ENCODE measurements around the gene CCDC9B. TPM values are rescaled to one million over a fixed set of nuclear protein-coding genes. Genes with fewer than 3 reads are reported as not detected.

Gene CCDC9B
- total and polyA plus RNA-seq, 7 donors = 14.5 to 161 (median 87.0) TPM

- no peak overlapping the region for H3K27ac ChIP-seq
- no peak for ATAC-seq
- 63 to 74% (median 71%) methylated on average over 1 of the region's 1 CpG for WGBS, 3 donors
Observed at GRCh38 chr15:40357246-40357645, 16.5 kb upstream of the CCDC9B start.

GRCh38 chr15:40355976-40356585 lies 15.3 kb upstream of the CCDC9B start:
- no peak for TF ChIP-seq CTCF (IDR thresholded peaks at IDR 0.05)
- peaks cover 19% of the 10 kb centered on the region for H3K4me1 ChIP-seq
- DNase-seq (peak in 1 of 2 donors; percentile 6), ATAC-seq (no peak)
- H3K27ac ChIP-seq = no peak overlapping the region
- no peak overlapping the region for H3K4me3 ChIP-seq
- no peaks in the 10 kb centered on the region for H3K27me3 ChIP-seq (ENCODE audit: insufficient read depth in 3 of 3, low read length in 2 of 3)
- no peaks in the 10 kb centered on the region for H3K9me3 ChIP-seq
- intact Hi-C loops (cut with DNase I) = no loop called here
- H3K36me3 ChIP-seq (ENCODE audit: insufficient read depth in 1 of 2, low read depth in 1 of 2) = no peaks in the 10 kb centered on the region
- WGBS, 3 donors = 78 to 90% (median 88%) methylated on average over 4 to 5 of the region's 5 CpGs

More at GRCh38 chr15:40357246-40357645, 16.5 kb upstream of the CCDC9B start:
- H3K4me3 ChIP-seq = peak overlapping the region; percentile 66
- no peaks in the 10 kb centered on the region for H3K36me3 ChIP-seq (ENCODE audit: insufficient read depth in 1 of 2, low read depth in 1 of 2)
- TF ChIP-seq CTCF (IDR thresholded peaks at IDR 0.05) = no peak
- no peaks in the 10 kb centered on the region for H3K9me3 ChIP-seq
- DNase-seq = peak in 1 of 2 donors; percentile 39
- peaks cover 19% of the 10 kb centered on the region for H3K4me1 ChIP-seq
- H3K27me3 ChIP-seq (ENCODE audit: insufficient read depth in 3 of 3, low read length in 2 of 3) = no peaks in the 10 kb centered on the region
- intact Hi-C loops (cut with DNase I) = no loop called here

- H3K27ac ChIP-seq = no peak overlapping the region
- no peaks in the 10 kb centered on the region for H3K27me3 ChIP-seq (ENCODE audit: insufficient read depth in 3 of 3, low read length in 2 of 3)
- no peaks in the 10 kb centered on the region for H3K9me3 ChIP-seq
- WGBS, 3 donors = 41 to 46% (median 43%) methylated on average over 9 of the region's 9 CpGs
- ATAC-seq (peak in 3 of 4 donors; percentile 29 to 45 (median 41)), DNase-seq (peak in 1 of 2 donors; percentile 36)
- no peak overlapping the region for H3K4me3 ChIP-seq
- intact Hi-C loops (cut with DNase I) = no loop called here
- H3K36me3 ChIP-seq (ENCODE audit: insufficient read depth in 1 of 2, low read depth in 1 of 2) = no peaks in the 10 kb centered on the region
- H3K4me1 ChIP-seq = peaks cover 19% of the 10 kb centered on the region
- peak; percentile 32 for TF ChIP-seq CTCF (IDR thresholded peaks at IDR 0.05)
Observed at GRCh38 chr15:40354408-40355171, 13.9 kb upstream of the CCDC9B start.

DNA sequence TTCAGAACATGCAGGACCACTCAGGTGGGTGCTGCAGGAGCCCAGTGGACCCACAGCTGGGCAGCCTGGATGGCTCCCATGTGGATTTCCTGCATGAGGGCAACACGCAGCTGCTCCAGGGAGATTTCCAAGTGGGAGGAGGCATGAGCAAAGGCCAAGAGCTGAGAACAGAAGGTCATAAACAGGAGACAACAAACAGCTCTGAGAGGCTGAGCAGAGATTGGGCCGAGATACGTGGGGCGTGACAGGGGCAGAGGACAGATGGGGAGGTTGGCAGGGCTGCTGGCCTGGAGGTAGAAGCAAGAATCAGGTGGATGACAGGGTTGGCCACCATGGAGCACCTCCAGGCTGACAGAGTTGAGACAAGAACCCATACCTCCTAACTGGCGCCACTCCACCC lies 13.0 kb upstream of the CCDC9B start:
- Histone ChIP-seq H3K27ac (peak overlapping the region; percentile 2), H3K27me3 (ENCODE audit: insufficient read depth in 3 of 3, low read length in 2 of 3) (no peaks in the 10 kb centered on the region), H3K36me3 (ENCODE audit: insufficient read depth in 1 of 2, low read depth in 1 of 2) (no peaks in the 10 kb centered on the region), H3K9me3 (no peaks in the 10 kb centered on the region), H3K4me3 (no peak overlapping the region), H3K4me1 (peaks cover 17% of the 10 kb centered on the region)
- intact Hi-C loops (cut with DNase I) = no loop called here
- peak in 1 of 2 donors; percentile 69 for DNase-seq
- TF ChIP-seq CTCF (IDR thresholded peaks at IDR 0.05) = no peak
- WGBS, 3 donors = 27 to 46% (median 28%) methylated on average over 5 of the region's 5 CpGs
- peak in 3 of 4 donors; percentile 42 to 62 (median 61) for ATAC-seq
